Measurements from ENCODE around the gene KRT27. TPM values are rescaled to one million over a fixed set of nuclear protein-coding genes. Genes with fewer than 3 reads are reported as not detected.

Gene KRT27
- total RNA-seq, 2 experiments from 2014 or later = not detected

GRCh38 chr17:40812639-40813038 is 30.3 kb upstream of the KRT27 start:
- Mint-ChIP-seq H3K9me3 (no peaks in the 10 kb centered on the region), H3K36me3 (ENCODE audit: low read depth) (peaks cover 13% of the 10 kb centered on the region), H3K27me3 (peaks cover 46% of the 10 kb centered on the region), H3K4me3 (no peak overlapping the region), H3K4me1 (ENCODE audit: low read depth) (peaks cover 3% of the 10 kb centered on the region), H3K27ac (no peak overlapping the region)
- intact Hi-C loops (cut with micrococcal nuclease) = no loop called here
- DNase-seq = no peak
- ChIA-PET POLR2A (no interaction called here), CTCF (interaction anchor here (1.2 kb wide), 1 partner anchor 9 kb away, joined by 6 read pairs; no protein-coding TSS in a partner anchor)
- ATAC-seq = no peak
- no peak for TF ChIP-seq CTCF (IDR thresholded peaks at IDR 0.05)

GRCh38 chr17:40810494-40810893 is 28.1 kb upstream of the KRT27 start:
- Mint-ChIP-seq H3K4me3 (no peak overlapping the region), H3K27ac (no peak overlapping the region), H3K4me1 (ENCODE audit: low read depth) (no peaks in the 10 kb centered on the region), H3K36me3 (ENCODE audit: low read depth) (peaks cover 2% of the 10 kb centered on the region), H3K9me3 (no peaks in the 10 kb centered on the region), H3K27me3 (peaks cover 60% of the 10 kb centered on the region)
- TF ChIP-seq CTCF (IDR thresholded peaks at IDR 0.05) = no peak
- ATAC-seq (no peak), DNase-seq (no peak)
- POLR2A ChIA-PET = no interaction called here
- intact Hi-C loops (cut with micrococcal nuclease) = no loop called here
- CTCF ChIA-PET = interaction anchor here (1.1 kb wide), 1 partner anchor 191 kb away, joined by 3 read pairs; no protein-coding TSS in a partner anchor

- H3K27ac Mint-ChIP-seq = no peak overlapping the region
- intact Hi-C loops (cut with micrococcal nuclease) = no loop called here
- peaks cover 2% of the 10 kb centered on the region for H3K36me3 Mint-ChIP-seq (ENCODE audit: low read depth)
- H3K9me3 Mint-ChIP-seq = no peaks in the 10 kb centered on the region
- no peaks in the 10 kb centered on the region for H3K4me1 Mint-ChIP-seq (ENCODE audit: low read depth)
- no peak overlapping the region for H3K4me3 Mint-ChIP-seq
- no peak for ATAC-seq
- ChIA-PET POLR2A (no interaction called here), CTCF (interaction anchor here (0.9 to 1.1 kb wide), 3 partner anchors 9 to 513 kb away, joined by 3 to 5 read pairs (median 3); no protein-coding TSS in a partner anchor)
- no peak for TF ChIP-seq CTCF (IDR thresholded peaks at IDR 0.05)
- peaks cover 67% of the 10 kb centered on the region for H3K27me3 Mint-ChIP-seq
- no peak for DNase-seq
Measured at GRCh38 chr17:40809721-40810421, 27.5 kb upstream of the KRT27 start.

- TF ChIP-seq CTCF (IDR thresholded peaks at IDR 0.05) = no peak
- intact Hi-C loops (cut with micrococcal nuclease) = no loop called here
- ChIA-PET CTCF (interaction anchor here (0.7 to 1.6 kb wide), 4 partner anchors 13 to 857 kb away, joined by 3 to 6 read pairs (median 3); no protein-coding TSS in a partner anchor), POLR2A (interaction anchor here (0.7 kb wide), 1 partner anchor 44 kb away, joined by 4 read pairs; no protein-coding TSS in a partner anchor)
- ATAC-seq (no peak), DNase-seq (no peak)
- peaks cover 2% of the 10 kb centered on the region for H3K4me1 Mint-ChIP-seq (ENCODE audit: low read depth)
- H3K27me3 Mint-ChIP-seq = peaks cover 53% of the 10 kb centered on the region
- H3K4me3 Mint-ChIP-seq = no peak overlapping the region
- no peak overlapping the region for H3K27ac Mint-ChIP-seq
- H3K9me3 Mint-ChIP-seq = no peaks in the 10 kb centered on the region
- H3K36me3 Mint-ChIP-seq (ENCODE audit: low read depth) = no peaks in the 10 kb centered on the region
Measured at GRCh38 chr17:40806131-40806530, 23.8 kb upstream of the KRT27 start.

GRCh38 chr17:40803617-40804082 is 21.3 kb upstream of the KRT27 start:
- Mint-ChIP-seq H3K27ac (no peak overlapping the region), H3K36me3 (ENCODE audit: low read depth) (no peaks in the 10 kb centered on the region), H3K9me3 (no peaks in the 10 kb centered on the region), H3K27me3 (peaks cover 41% of the 10 kb centered on the region), H3K4me1 (ENCODE audit: low read depth) (peaks cover 2% of the 10 kb centered on the region), H3K4me3 (no peak overlapping the region)
- ChIA-PET POLR2A (no interaction called here), CTCF (interaction anchor here (0.6 to 2.8 kb wide), 7 partner anchors 8 to 845 kb away, joined by 3 to 11 read pairs (median 4); no protein-coding TSS in a partner anchor)
- intact Hi-C loops (cut with micrococcal nuclease) = no loop called here
- peak; percentile 89 for DNase-seq
- TF ChIP-seq CTCF (IDR thresholded peaks at IDR 0.05) = peak; percentile 92
- ATAC-seq = peak; percentile 99

All from activated CD8-positive, alpha-beta T cell treated with anti-CD3 and anti-CD28 coated beads for 36 hours (primary cell).